K562 (cell line): ENCODE data around the gene MTIF3.

Source experiments
- CTCF ChIP-seq, 3 experiments: IDR thresholded peaks in 2 of 3; conservative IDR thresholded peaks in 1 of 3; 2 replicates each; pipeline ENCODE4 v1.5.1; 2011 to 2012; ENCODE audit warnings: low read length in 3 of 3, mild to moderate bottlenecking in 3 of 3, control low read depth in 2 of 3, improper control_type of control experiment in 1 of 3, inconsistent platforms in 1 of 3, low read depth in 1 of 3, mixed read lengths in 1 of 3, moderate library complexity in 1 of 3; ENCODE audit not compliant: insufficient read depth in 2 of 3
- ETV6 ChIP-seq, 3 experiments: fragments of 150-350 bp in 1 of 3; sonication (generic) in 1 of 3; formaldehyde crosslinking in 1 of 3; IDR thresholded peaks; 2 replicates each; pipeline versions ENCODE4 v1.6.1 to v1.8.0; 2014 to 2022; ENCODE audit warnings: borderline replicate concordance in 2 of 3, low read depth in 2 of 3, antibody characterized with exemption in 1 of 3, low read length in 1 of 3, mild to moderate bottlenecking in 1 of 3, missing genetic modification reagents in 1 of 3
- MAZ ChIP-seq, 2 experiments: fragments of 450-650 bp in 1 of 2; sonication (generic) in 1 of 2; formaldehyde crosslinking; IDR thresholded peaks in 1 of 2; conservative IDR thresholded peaks in 1 of 2; 2 replicates each; pipeline versions ENCODE4 v1.4.0 to v1.5.0; 2020; ENCODE audit warnings: mild to moderate bottlenecking in 1 of 2, missing genetic modification reagents in 1 of 2
- MEIS2 ChIP-seq: fragments of 450-650 bp; IDR thresholded peaks from 2 replicates; pipeline ENCODE4 v1.6.1; 2014; ENCODE audit warnings: mild to moderate bottlenecking; ENCODE audit not compliant: partially characterized antibody
- MTF1 ChIP-seq: fragments of 250-450 bp; sonication (Bioruptor Pico); IDR thresholded peaks from 2 replicates; pipeline ENCODE4 v1.9.0; 2021; ENCODE audit warnings: moderate library complexity, mild to moderate bottlenecking, inconsistent platforms, borderline replicate concordance
- POLR2A ChIP-seq: fragments of 450-650 bp; conservative IDR thresholded peaks from 2 replicates; pipeline ENCODE4 v1.6.1; 2016
- RFX5 ChIP-seq: IDR thresholded peaks from 2 replicates; pipeline ENCODE4 v1.6.1; 2011; ENCODE audit warnings: low read depth, mild to moderate bottlenecking, improper control_type of control experiment, low read length
- SMAD1 ChIP-seq: fragments of 150-350 bp; IDR thresholded peaks from 2 replicates; pipeline ENCODE4 v1.6.1; 2014; ENCODE audit warnings: low read length, low read depth; ENCODE audit not compliant: partially characterized antibody
- USF2 ChIP-seq: sonication (generic); formaldehyde crosslinking; IDR thresholded peaks from 2 replicates; pipeline ENCODE4 v1.5.0; 2020; ENCODE audit warnings: missing genetic modification reagents
- ZBTB7A ChIP-seq: IDR thresholded peaks from 2 replicates; pipeline ENCODE4 v1.6.1; 2011; ENCODE audit warnings: low read depth, mild to moderate bottlenecking, low read length, moderate library complexity, borderline replicate concordance; ENCODE audit not compliant: control insufficient read depth
- ZFX ChIP-seq: sonication (generic); formaldehyde crosslinking; IDR thresholded peaks from 2 replicates; pipeline ENCODE4 v1.8.0; 2022; ENCODE audit warnings: mild to moderate bottlenecking, missing genetic modification reagents, moderate library complexity
- ZNF232 ChIP-seq: sonication (generic); formaldehyde crosslinking; IDR thresholded peaks from 2 replicates; pipeline ENCODE4 v1.8.0; 2022; ENCODE audit warnings: mild to moderate bottlenecking, missing genetic modification reagents
- ZNF507 ChIP-seq: conservative IDR thresholded peaks from 2 replicates; pipeline ENCODE4 v1.6.1; 2017; ENCODE audit warnings: missing genetic modification characterization, missing compliant biosample characterization

- TF ChIP-seq USF2 (CRISPR knock-in tag) (no peak), POLR2A (no peak), MAZ (CRISPR knock-in tag; conservative IDR thresholded peaks at IDR 0.05 in 1 of 2, IDR thresholded peaks at IDR 0.05 in 1 of 2) (no peak), ZBTB7A (no peak), ZNF507 (tag) (no peak), ZNF232 (CRISPR knock-in tag) (no peak), SMAD1 (no peak), ZFX (CRISPR knock-in tag) (no peak), MTF1 (CRISPR knock-in tag) (no peak), CTCF (IDR thresholded peaks at IDR 0.05 in 2 of 3, conservative IDR thresholded peaks at IDR 0.05 in 1 of 3; ENCODE audit: insufficient read depth in 2 of 3, low read depth in 1 of 3, low read length in 3 of 3) (no peak), MEIS2 (no peak), RFX5 (no peak), ETV6 (IDR thresholded peaks at IDR 0.05; ENCODE audit: borderline replicate concordance in 1 of 2, low read depth in 2 of 2, low read length in 1 of 2) (no peak), ETV6 (CRISPR knock-in tag; IDR thresholded peaks at IDR 0.05; ENCODE audit: borderline replicate concordance) (no peak)
Measured at GRCh38 chr13:27389891-27390290, 60.5 kb downstream of the MTIF3 start.
